Keratinocyte (primary cell): ENCODE results near the gene RNF144B. TPM values are rescaled to one million over a fixed set of nuclear protein-coding genes. Genes with fewer than 3 reads are reported as not detected.

Experiments
- DNase-seq: peaks from one replicate; pipeline ENCODE4 v3.0.0-alpha.2; 2011; ENCODE audit warnings: low read depth, missing footprints, low spot score
- FAIRE-seq: peaks from 2 replicates; lab custom pipeline; 2011; peaks lifted over from hg19 to GRCh38; lab: Jason Lieb, UNC
- H2AFZ ChIP-seq: 2 replicates; pipeline ENCODE4 v1.6.0; 2012; ENCODE audit warnings: low read length, control low read depth, inconsistent platforms; ENCODE audit not compliant: control insufficient read depth
- H3K27ac ChIP-seq: 2 replicates; pipeline ENCODE4 v1.5.1; 2011; ENCODE audit warnings: low read length; ENCODE audit not compliant: control insufficient read depth, insufficient read depth
- H3K27me3 ChIP-seq: 3 replicates; pipeline ENCODE4 v1.6.0; 2011; ENCODE audit warnings: low read length; ENCODE audit not compliant: control insufficient read depth, insufficient read depth; ENCODE audit errors: extremely low read depth
- H3K36me3 ChIP-seq, 2 experiments: 2 replicates in 1 of 2; 3 replicates in 1 of 2; pipeline ENCODE4 v1.5.1; 2011; ENCODE audit warnings: low read length in 2 of 2, mild to moderate bottlenecking in 1 of 2; ENCODE audit not compliant: control insufficient read depth in 2 of 2, insufficient read depth in 2 of 2; ENCODE audit errors: extremely low read depth in 1 of 2
- H3K4me1 ChIP-seq: 3 replicates; pipeline ENCODE4 v1.5.1; 2011; ENCODE audit warnings: low read length; ENCODE audit not compliant: control insufficient read depth, insufficient read depth; ENCODE audit errors: extremely low read depth
- H3K4me2 ChIP-seq: 3 replicates; pipeline ENCODE4 v1.6.0; 2011; ENCODE audit warnings: low read depth, low read length; ENCODE audit not compliant: control insufficient read depth, insufficient read depth; ENCODE audit errors: extremely low read depth
- H3K4me3 ChIP-seq, 3 experiments: fragments of 200-600 bp in 1 of 3; sonication (generic) in 1 of 3; 2 replicates in 2 of 3; 3 replicates in 1 of 3; pipeline ENCODE4 v1.5.1; 2011 to 2016; ENCODE audit warnings: low read length in 3 of 3, mild to moderate bottlenecking in 3 of 3, control low read depth in 2 of 3, inconsistent platforms in 1 of 3, low read depth in 1 of 3, mixed read lengths in 1 of 3, mixed run types in 1 of 3, moderate library complexity in 1 of 3; ENCODE audit not compliant: control insufficient read depth in 2 of 3, insufficient read depth in 2 of 3; ENCODE audit errors: extremely low read depth in 1 of 3
- H3K79me2 ChIP-seq: 2 replicates; pipeline ENCODE4 v1.6.0; 2012; ENCODE audit warnings: low read length; ENCODE audit not compliant: control insufficient read depth, insufficient read depth
- H3K9ac ChIP-seq: 3 replicates; pipeline ENCODE4 v1.6.0; 2011; ENCODE audit warnings: low read length; ENCODE audit not compliant: control insufficient read depth, insufficient read depth; ENCODE audit errors: extremely low read depth
- H3K9me1 ChIP-seq: 3 replicates; pipeline ENCODE4 v1.6.0; 2011; ENCODE audit warnings: low read length; ENCODE audit not compliant: control insufficient read depth, insufficient read depth; ENCODE audit errors: extremely low read depth
- H3K9me3 ChIP-seq: 2 replicates; pipeline ENCODE4 v1.5.1; 2012; ENCODE audit warnings: low read depth, low read length; ENCODE audit not compliant: control insufficient read depth
- H4K20me1 ChIP-seq: 3 replicates; pipeline ENCODE4 v1.6.0; 2011; ENCODE audit warnings: low read length; ENCODE audit not compliant: control insufficient read depth, insufficient read depth; ENCODE audit errors: extremely low read depth
- EZH2 ChIP-seq: IDR thresholded peaks from one replicate; pipeline ENCODE4 v1.6.1; 2012; ENCODE audit warnings: inconsistent platforms, mild to moderate bottlenecking, low read length, moderate library complexity
- dilution Hi-C: fragments of 300-500 bp; cut with MboI; formaldehyde crosslinking; loops from one replicate; pipeline ENCODE4 v1.7.0; 2020; ENCODE audit warnings: low sequenced_read_pairs; ENCODE audit not compliant: extremely low pct_ligation_motif_present
- polyA plus RNA-seq, 5 experiments: library from polyadenylated mRNA; depleted of rRNA in 3 of 5; stranded (reverse) in 3 of 5; stranded (forward) in 1 of 5; unstranded in 1 of 5; fragments of >200 nt; gene quantifications; 1 replicate in 1 of 5; 2 replicates in 3 of 5; 3 replicates in 1 of 5; pipeline versions ENCODE4 v1.2.1 to v1.2.3, GENCODE V29; 2011 to 2012; ENCODE audit warnings: missing spikeins in 2 of 5, low read depth in 1 of 5, low replicate concordance in 1 of 5
- TF ChIP-seq, protein P1 (sequence below), 3 experiments: IDR thresholded peaks in 1 of 3; conservative IDR thresholded peaks in 1 of 3; optimal IDR thresholded peaks in 1 of 3; 2 replicates in 2 of 3; 3 replicates in 1 of 3; pipeline versions ENCODE3 to v1.5.1; 2011; ENCODE audit warnings: low read length in 3 of 3, mild to moderate bottlenecking in 3 of 3, moderate library complexity in 2 of 3, control low read depth in 1 of 3, inconsistent platforms in 1 of 3; ENCODE audit not compliant: insufficient read depth in 2 of 3; ENCODE audit errors: extremely low read depth in 1 of 3

RNF144B gene
- polyA plus RNA-seq, 1 donor (not counting 4 experiments of a cell fraction or from before 2014, with no cell fraction given), result 9.0 TPM

DNA sequence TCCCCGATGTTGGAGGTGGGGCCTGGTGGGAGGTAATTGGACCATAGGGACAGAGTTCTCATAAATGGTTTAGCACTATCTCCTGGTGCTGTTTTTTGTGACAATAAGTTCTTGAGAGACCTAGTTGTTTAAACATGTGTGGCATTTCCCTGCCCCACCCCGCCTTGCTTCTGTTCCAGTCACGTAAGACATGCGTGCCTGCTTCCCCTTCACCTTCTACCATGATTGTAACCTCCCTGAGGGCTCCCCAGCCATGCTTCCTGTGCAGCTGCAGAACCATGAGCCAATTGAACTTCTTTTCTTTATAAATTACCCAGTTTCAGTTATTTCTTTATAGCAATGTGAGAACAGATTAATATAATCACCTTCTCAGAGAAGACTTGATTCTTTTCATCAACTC, 2.5 kb upstream of the RNF144B start:
- Histone ChIP-seq H3K4me1 (peaks cover 26% of the 10 kb centered on the region), H3K27me3 (no peaks in the 10 kb centered on the region), H3K9me1 (no peaks in the 10 kb centered on the region), H3K4me2 (no peak overlapping the region), H4K20me1 (no peaks in the 10 kb centered on the region), H2AFZ (peak overlapping the region; percentile 74), H3K36me3 (no peaks in the 10 kb centered on the region), H3K4me3 (no peak overlapping the region), H3K79me2 (peaks cover 12% of the 10 kb centered on the region), H3K9ac (no peak overlapping the region), H3K27ac (no peak overlapping the region), H3K9me3 (no peaks in the 10 kb centered on the region)
- FAIRE-seq (no peak), DNase-seq (no peak)
- TF ChIP-seq, protein P1, sequence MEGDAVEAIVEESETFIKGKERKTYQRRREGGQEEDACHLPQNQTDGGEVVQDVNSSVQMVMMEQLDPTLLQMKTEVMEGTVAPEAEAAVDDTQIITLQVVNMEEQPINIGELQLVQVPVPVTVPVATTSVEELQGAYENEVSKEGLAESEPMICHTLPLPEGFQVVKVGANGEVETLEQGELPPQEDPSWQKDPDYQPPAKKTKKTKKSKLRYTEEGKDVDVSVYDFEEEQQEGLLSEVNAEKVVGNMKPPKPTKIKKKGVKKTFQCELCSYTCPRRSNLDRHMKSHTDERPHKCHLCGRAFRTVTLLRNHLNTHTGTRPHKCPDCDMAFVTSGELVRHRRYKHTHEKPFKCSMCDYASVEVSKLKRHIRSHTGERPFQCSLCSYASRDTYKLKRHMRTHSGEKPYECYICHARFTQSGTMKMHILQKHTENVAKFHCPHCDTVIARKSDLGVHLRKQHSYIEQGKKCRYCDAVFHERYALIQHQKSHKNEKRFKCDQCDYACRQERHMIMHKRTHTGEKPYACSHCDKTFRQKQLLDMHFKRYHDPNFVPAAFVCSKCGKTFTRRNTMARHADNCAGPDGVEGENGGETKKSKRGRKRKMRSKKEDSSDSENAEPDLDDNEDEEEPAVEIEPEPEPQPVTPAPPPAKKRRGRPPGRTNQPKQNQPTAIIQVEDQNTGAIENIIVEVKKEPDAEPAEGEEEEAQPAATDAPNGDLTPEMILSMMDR (optimal IDR thresholded peaks at IDR 0.05 in 1 of 3, IDR thresholded peaks at IDR 0.05 in 1 of 3, conservative IDR thresholded peaks at IDR 0.05 in 1 of 3; ENCODE audit: extremely low read depth in 1 of 3, insufficient read depth in 2 of 3, low read length in 3 of 3), result no peak
- no peak for TF ChIP-seq EZH2
- dilution Hi-C loops, result no loop called here

DNA sequence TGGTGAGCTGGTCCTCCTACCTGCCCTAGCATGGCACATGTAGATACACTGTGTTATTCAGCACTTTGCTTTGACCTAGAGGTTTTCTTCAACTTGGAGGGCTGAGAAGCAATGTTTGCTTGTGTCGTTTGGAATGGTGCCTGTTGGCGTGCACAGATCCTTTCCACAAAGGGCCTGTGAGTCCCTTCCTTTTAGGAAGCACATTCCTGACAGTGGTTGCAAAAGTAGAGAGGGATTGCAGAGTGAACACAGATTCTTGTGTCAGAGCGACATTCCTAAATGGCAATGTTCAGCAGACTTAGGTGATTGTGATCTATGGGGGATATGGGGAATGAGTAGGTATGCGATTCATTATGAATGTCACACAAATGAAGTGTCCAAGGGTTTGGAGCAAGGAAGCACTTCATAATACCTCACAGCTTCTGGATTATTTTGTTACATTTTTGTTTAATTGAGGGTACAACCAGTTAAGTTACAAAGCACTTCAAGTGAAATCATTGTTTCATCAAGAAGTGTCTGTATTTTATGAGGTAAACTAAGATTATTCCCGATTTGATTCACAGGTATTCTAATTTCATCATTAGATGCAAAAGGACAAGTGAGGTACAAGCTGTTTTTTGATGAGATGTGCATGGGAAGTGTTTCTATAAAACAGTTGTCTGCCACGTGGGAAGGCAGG, 713 bp upstream of the RNF144B start:
- Histone ChIP-seq H3K4me2 (peak overlapping the region; percentile 87), H3K79me2 (peaks cover 31% of the 10 kb centered on the region), H3K4me3 (peak overlapping the region; percentile 74 to 96 (median 82)), H3K4me1 (peaks cover 33% of the 10 kb centered on the region), H3K9me3 (no peaks in the 10 kb centered on the region), H3K27ac (peak overlapping the region; percentile 94), H2AFZ (peak overlapping the region; percentile 75), H3K27me3 (no peaks in the 10 kb centered on the region), H3K36me3 (no peaks in the 10 kb centered on the region), H3K9me1 (no peaks in the 10 kb centered on the region), H3K9ac (peak overlapping the region; percentile 86), H4K20me1 (no peaks in the 10 kb centered on the region)
- FAIRE-seq (peak; percentile 61), DNase-seq (no peak)
- no peak for TF ChIP-seq EZH2
- TF ChIP-seq, protein P1 (optimal IDR thresholded peaks at IDR 0.05 in 1 of 3, IDR thresholded peaks at IDR 0.05 in 1 of 3, conservative IDR thresholded peaks at IDR 0.05 in 1 of 3; ENCODE audit: extremely low read depth in 1 of 3, insufficient read depth in 2 of 3, low read length in 3 of 3), result no peak
- dilution Hi-C loops, result no loop called here
